ENCODE data around the gene LGR6. TPM values are rescaled to one million over a fixed set of nuclear protein-coding genes. Genes with fewer than 3 reads are reported as not detected.
"Not testable (repeated sequence)": the region's sequence is repeated elsewhere in the genome, so short reads cannot be mapped to it uniquely, and the experiment has no call there.

Gene LGR6
- total RNA-seq, 2 donors from 2014 or later: 76.6 to 99.0 TPM

DNA sequence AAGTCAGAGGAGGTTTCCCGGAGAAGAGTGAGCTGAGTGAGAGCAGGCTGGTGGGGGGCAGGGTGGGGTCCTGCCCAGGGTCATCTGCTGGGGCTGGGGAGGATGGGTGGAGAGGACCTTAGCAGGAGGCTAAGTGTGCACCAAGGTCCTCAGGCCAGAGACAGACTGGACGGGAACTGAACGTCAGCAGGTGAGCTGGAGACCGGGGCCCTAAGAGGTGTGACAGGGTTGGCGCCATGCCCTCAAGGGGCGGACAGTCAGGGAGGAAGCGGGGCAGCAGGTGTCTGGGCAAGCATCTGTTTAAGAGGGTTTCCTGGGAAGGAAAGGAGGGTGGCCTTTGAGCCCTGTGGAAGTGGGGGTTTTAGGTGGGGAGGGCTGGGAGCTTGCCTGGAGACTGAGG lies 19.6 kb upstream of the LGR6 start:
- no peaks in the 10 kb centered on the region for H3K27me3 ChIP-seq (replicated peaks; ENCODE audit: insufficient read depth)
- no peaks in the 10 kb centered on the region for H3K36me3 ChIP-seq
- TF ChIP-seq, protein P1, sequence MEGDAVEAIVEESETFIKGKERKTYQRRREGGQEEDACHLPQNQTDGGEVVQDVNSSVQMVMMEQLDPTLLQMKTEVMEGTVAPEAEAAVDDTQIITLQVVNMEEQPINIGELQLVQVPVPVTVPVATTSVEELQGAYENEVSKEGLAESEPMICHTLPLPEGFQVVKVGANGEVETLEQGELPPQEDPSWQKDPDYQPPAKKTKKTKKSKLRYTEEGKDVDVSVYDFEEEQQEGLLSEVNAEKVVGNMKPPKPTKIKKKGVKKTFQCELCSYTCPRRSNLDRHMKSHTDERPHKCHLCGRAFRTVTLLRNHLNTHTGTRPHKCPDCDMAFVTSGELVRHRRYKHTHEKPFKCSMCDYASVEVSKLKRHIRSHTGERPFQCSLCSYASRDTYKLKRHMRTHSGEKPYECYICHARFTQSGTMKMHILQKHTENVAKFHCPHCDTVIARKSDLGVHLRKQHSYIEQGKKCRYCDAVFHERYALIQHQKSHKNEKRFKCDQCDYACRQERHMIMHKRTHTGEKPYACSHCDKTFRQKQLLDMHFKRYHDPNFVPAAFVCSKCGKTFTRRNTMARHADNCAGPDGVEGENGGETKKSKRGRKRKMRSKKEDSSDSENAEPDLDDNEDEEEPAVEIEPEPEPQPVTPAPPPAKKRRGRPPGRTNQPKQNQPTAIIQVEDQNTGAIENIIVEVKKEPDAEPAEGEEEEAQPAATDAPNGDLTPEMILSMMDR (IDR thresholded peaks at IDR 0.05): no peak
- H3K27ac ChIP-seq: no peak overlapping the region
- H3K9me3 ChIP-seq: no peaks in the 10 kb centered on the region
- no peaks in the 10 kb centered on the region for H3K4me1 ChIP-seq (ENCODE audit: control insufficient read depth in 1 of 2, low read depth in 2 of 2)
- ATAC-seq (ENCODE audit: insufficient number of reproducible peaks, low FRiP score, low read depth): no peak
- no peak overlapping the region for H3K4me3 ChIP-seq
- DNase-seq (ENCODE audit: low spot score): no peak

GRCh38 chr1:202176949-202177927 lies 16.4 kb upstream of the LGR6 start:
- Histone ChIP-seq H3K27ac (no peak overlapping the region), H3K4me1 (ENCODE audit: control insufficient read depth in 1 of 2, low read depth in 2 of 2) (no peaks in the 10 kb centered on the region), H3K9me3 (no peaks in the 10 kb centered on the region), H3K4me3 (no peak overlapping the region), H3K36me3 (no peaks in the 10 kb centered on the region), H3K27me3 (replicated peaks; ENCODE audit: insufficient read depth) (no peaks in the 10 kb centered on the region)
- ATAC-seq (ENCODE audit: insufficient number of reproducible peaks, low FRiP score, low read depth) (no peak), DNase-seq (ENCODE audit: low spot score) (no peak)
- TF ChIP-seq, protein P1 (IDR thresholded peaks at IDR 0.05): no peak

GRCh38 chr1:202179828-202180750 lies 13.5 kb upstream of the LGR6 start:
- TF ChIP-seq, protein P1 (IDR thresholded peaks at IDR 0.05): no peak
- H3K9me3 ChIP-seq: no peaks in the 10 kb centered on the region
- H3K27me3 ChIP-seq (replicated peaks; ENCODE audit: insufficient read depth): no peaks in the 10 kb centered on the region
- H3K27ac ChIP-seq: no peak overlapping the region
- no peak for ATAC-seq (ENCODE audit: insufficient number of reproducible peaks, low FRiP score, low read depth)
- DNase-seq (ENCODE audit: low spot score): no peak
- H3K4me1 ChIP-seq (ENCODE audit: control insufficient read depth in 1 of 2, low read depth in 2 of 2): peaks cover 0 to 9% of the 10 kb centered on the region in 2 donors
- no peaks in the 10 kb centered on the region for H3K36me3 ChIP-seq
- no peak overlapping the region for H3K4me3 ChIP-seq

DNA sequence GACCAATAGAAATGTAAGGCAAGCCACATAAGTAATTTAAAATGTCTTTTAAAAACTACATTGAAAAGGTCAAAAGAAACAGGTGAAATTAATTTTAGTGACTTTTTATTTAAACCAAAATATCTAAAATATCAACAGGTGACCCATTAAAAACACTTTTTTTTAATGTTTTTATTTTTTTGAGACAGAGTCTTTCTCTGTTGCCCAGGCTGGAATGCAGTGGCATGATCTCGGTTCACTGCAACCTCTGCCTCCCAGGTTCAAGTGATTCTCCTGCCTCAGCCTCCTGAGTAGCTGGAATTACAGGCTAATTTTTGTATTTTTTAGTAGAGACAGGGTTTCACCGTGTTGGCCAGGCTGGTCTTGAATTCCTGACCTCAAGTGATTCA lies 12.9 kb upstream of the LGR6 start:
- not testable (repeated sequence) for H3K9me3 ChIP-seq; H3K4me3 ChIP-seq; DNase-seq (ENCODE audit: low spot score); H3K27ac ChIP-seq; ATAC-seq (ENCODE audit: insufficient number of reproducible peaks, low FRiP score, low read depth); H3K27me3 ChIP-seq (replicated peaks; ENCODE audit: insufficient read depth); H3K36me3 ChIP-seq
- H3K4me1 ChIP-seq (ENCODE audit: control insufficient read depth in 1 of 2, low read depth in 2 of 2): peaks cover 0 to 14% of the 10 kb centered on the region in 2 donors

GRCh38 chr1:202181586-202181985 lies 12.0 kb upstream of the LGR6 start:
- H3K36me3 ChIP-seq: no peaks in the 10 kb centered on the region
- H3K9me3 ChIP-seq: no peaks in the 10 kb centered on the region
- no peak overlapping the region for H3K4me3 ChIP-seq
- peaks cover 0 to 18% of the 10 kb centered on the region in 2 donors for H3K4me1 ChIP-seq (ENCODE audit: control insufficient read depth in 1 of 2, low read depth in 2 of 2)
- ATAC-seq (ENCODE audit: insufficient number of reproducible peaks, low FRiP score, low read depth) (no peak), DNase-seq (ENCODE audit: low spot score) (no peak)
- H3K27ac ChIP-seq: no peak overlapping the region
- no peaks in the 10 kb centered on the region for H3K27me3 ChIP-seq (replicated peaks; ENCODE audit: insufficient read depth)
- TF ChIP-seq, protein P1 (IDR thresholded peaks at IDR 0.05): no peak

Data from thoracic aorta (tissue), 2 donors.